IMR-90 (cell line): ENCODE measurements around the gene OTOGL.

Source experiments
- BHLHE40 ChIP-seq: fragments of 150-350 bp; IDR thresholded peaks from 2 replicates; pipeline ENCODE4 v1.6.1; 2016; ENCODE audit warnings: mild to moderate bottlenecking, low read depth, low read length
- CHD1 ChIP-seq: IDR thresholded peaks from 2 replicates; pipeline ENCODE4 v1.6.1; 2012; ENCODE audit warnings: low read depth, low read length, improper control_type of control experiment
- ELK1 ChIP-seq: fragments of 150-350 bp; IDR thresholded peaks from 2 replicates; pipeline ENCODE4 v1.6.1; 2016; ENCODE audit warnings: low read depth, mild to moderate bottlenecking, low read length, moderate library complexity, borderline replicate concordance
- FOS ChIP-seq: fragments of 150-350 bp; IDR thresholded peaks from 2 replicates; pipeline ENCODE4 v1.6.1; 2016; ENCODE audit warnings: low read depth, low read length
- MAFK ChIP-seq: IDR thresholded peaks from 2 replicates; pipeline ENCODE4 v1.6.1; 2012; ENCODE audit warnings: low read depth, low read length, improper control_type of control experiment
- MAZ ChIP-seq: IDR thresholded peaks from 2 replicates; pipeline ENCODE4 v1.6.1; 2012; ENCODE audit warnings: low read depth, mild to moderate bottlenecking, low read length, improper control_type of control experiment, moderate library complexity, borderline replicate concordance
- MXI1 ChIP-seq: IDR thresholded peaks from 2 replicates; pipeline ENCODE4 v1.6.1; 2012; ENCODE audit warnings: low read depth, mild to moderate bottlenecking, low read length, moderate library complexity, borderline replicate concordance
- POLR2A ChIP-seq: IDR thresholded peaks from 2 replicates; pipeline ENCODE4 v1.6.1; 2012; ENCODE audit warnings: mild to moderate bottlenecking, low read depth, low read length
- RAD21 ChIP-seq: IDR thresholded peaks from 2 replicates; pipeline ENCODE4 v1.6.1; 2012; ENCODE audit warnings: low read length, improper control_type of control experiment
- RCOR1 ChIP-seq: IDR thresholded peaks from 2 replicates; pipeline ENCODE4 v1.6.1; 2012; ENCODE audit warnings: mild to moderate bottlenecking, low read length, improper control_type of control experiment; ENCODE audit not compliant: insufficient replicate concordance
- RFX5 ChIP-seq: IDR thresholded peaks from 2 replicates; pipeline ENCODE4 v1.8.0; 2012; ENCODE audit warnings: low read depth, mild to moderate bottlenecking, low read length, moderate library complexity
- SMC3 ChIP-seq: fragments of 150-350 bp; IDR thresholded peaks from 2 replicates; pipeline ENCODE4 v1.6.1; 2016; ENCODE audit warnings: low read depth, mild to moderate bottlenecking, antibody characterized with exemption, low read length, moderate library complexity
- USF2 ChIP-seq: fragments of 150-350 bp; IDR thresholded peaks from 2 replicates; pipeline ENCODE4 v1.6.1; 2017; ENCODE audit warnings: mild to moderate bottlenecking, antibody characterized with exemption, low read length, low read depth
- TF ChIP-seq, protein P1 (sequence below): conservative IDR thresholded peaks from 2 replicates; pipeline ENCODE4 v1.5.1; 2012; ENCODE audit warnings: mild to moderate bottlenecking, low read depth, low read length, improper control_type of control experiment

- TF ChIP-seq BHLHE40 (no peak), POLR2A (no peak), RCOR1 (no peak), ELK1 (no peak), RFX5 (no peak), MAFK (no peak), RAD21 (no peak), USF2 (no peak), SMC3 (no peak), MAZ (no peak), CHD1 (no peak), MXI1 (no peak), FOS (no peak)
- TF ChIP-seq, protein P1, sequence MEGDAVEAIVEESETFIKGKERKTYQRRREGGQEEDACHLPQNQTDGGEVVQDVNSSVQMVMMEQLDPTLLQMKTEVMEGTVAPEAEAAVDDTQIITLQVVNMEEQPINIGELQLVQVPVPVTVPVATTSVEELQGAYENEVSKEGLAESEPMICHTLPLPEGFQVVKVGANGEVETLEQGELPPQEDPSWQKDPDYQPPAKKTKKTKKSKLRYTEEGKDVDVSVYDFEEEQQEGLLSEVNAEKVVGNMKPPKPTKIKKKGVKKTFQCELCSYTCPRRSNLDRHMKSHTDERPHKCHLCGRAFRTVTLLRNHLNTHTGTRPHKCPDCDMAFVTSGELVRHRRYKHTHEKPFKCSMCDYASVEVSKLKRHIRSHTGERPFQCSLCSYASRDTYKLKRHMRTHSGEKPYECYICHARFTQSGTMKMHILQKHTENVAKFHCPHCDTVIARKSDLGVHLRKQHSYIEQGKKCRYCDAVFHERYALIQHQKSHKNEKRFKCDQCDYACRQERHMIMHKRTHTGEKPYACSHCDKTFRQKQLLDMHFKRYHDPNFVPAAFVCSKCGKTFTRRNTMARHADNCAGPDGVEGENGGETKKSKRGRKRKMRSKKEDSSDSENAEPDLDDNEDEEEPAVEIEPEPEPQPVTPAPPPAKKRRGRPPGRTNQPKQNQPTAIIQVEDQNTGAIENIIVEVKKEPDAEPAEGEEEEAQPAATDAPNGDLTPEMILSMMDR: no peak
Observed at GRCh38 chr12:80241576-80242273, 142.4 kb downstream of the OTOGL start.
